Raji (cell line): ENCODE measurements around the gene ARHGAP10.

Source experiments
- POLR2A ChIP-seq: IDR thresholded peaks from 2 replicates; pipeline ENCODE4 v1.6.1; 2011; ENCODE audit warnings: low read depth, low read length, control low read depth; ENCODE audit not compliant: insufficient read depth

The ARHGAP10 gene

DNA sequence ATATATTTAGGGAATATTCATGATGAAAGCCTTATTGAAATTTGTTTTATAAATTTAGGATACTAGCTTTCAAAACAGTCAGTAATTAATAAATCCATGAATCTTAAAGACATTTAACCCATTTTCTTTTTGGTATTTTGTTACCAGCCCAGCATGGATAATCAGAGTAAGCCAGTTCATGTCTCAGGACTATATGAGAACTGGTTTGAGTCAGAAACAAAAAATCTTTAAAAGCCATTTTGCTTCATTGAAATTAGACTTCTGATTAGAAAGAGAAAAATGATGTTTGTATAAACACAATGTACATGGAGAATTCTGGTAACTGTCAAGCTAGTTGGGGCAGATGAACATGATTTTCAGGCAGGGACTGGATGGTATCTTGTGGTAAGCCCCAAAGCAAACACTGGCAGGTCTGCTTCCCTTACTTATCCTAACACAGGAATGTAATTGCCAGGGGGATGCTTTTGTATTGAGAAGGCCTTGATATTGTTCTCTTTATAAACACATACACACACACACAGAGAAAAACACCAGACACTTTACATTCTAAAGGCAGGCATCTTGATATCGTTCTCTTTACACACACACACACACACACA lies 9.4 kb downstream of the ARHGAP10 start:
- TF ChIP-seq POLR2A, result no peak

DNA sequence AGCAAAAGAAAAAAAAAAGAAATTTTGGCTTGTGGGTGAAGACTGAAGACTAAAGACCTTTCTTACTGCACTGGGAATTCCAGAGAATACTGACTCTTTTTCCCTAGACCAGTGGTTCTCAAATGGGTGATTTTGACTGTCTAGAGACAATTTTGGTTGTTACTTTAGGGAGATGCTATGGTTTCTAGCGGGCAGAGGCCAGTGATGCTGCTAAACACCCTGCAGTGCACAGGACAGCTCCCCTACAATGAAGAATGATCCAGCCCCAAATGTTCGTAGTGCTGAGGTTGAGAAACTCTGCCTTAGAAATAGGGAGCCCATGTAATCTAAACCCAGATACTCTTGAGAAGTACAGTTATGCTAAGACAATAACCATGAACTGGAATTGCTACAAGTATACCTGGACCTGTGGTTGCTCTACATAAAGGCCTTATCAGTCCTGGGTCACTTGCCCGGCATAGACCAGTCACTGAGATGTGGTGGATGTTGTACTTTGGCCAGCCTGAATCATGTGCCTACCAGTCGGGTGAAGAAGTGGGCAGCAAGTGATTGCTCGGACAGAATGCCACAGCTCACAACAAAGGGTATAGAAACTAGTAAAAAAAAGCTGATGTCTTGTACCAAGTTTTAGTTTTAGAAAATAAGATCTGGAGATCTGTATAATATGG lies 16.0 kb downstream of the ARHGAP10 start:
- no peak for TF ChIP-seq POLR2A

DNA sequence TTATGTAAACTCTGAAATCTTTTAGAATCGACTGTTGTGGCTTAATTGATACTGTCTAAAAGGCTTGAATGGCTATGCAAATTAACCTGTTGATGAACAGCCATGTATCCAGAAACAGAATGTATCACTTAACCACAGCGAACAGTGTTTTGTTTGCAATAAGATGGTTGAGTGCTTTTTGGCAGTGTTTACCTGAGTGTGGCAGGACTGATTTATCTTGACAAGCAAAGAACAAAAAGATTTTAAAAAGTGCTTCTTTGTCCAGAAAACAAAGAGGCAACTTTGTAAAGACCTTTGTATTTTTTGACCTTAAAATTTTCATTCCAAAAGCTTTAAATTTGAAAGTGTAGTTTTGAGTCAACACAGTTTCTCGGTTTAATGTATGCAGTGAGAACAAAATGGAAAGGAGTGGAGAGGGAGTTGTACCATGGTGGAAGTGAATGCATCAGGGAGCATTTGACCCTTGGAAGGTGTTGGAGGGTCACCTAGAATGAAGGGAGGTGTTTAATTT lies 18.0 kb downstream of the ARHGAP10 start:
- no peak for TF ChIP-seq POLR2A

DNA sequence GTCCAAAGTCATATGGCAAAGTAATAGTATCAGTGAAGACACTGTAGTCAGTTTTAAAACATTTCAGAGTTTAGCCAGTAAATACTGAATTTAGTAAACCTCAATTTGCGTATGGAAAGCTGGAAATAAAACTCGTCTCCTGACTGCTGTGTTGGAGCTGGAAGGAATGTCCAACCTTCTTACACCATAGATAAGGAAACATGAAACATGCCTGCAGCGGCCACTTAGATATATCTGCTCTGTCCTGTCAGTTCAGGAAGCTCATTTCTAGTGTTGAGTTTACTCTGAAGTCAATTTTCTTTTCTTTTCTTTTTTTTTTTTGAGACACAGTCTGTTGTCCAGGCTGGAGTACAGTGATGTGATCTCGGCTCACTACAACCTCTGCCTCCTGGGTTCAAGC lies 21.2 kb downstream of the ARHGAP10 start:
- TF ChIP-seq POLR2A, result no peak

DNA sequence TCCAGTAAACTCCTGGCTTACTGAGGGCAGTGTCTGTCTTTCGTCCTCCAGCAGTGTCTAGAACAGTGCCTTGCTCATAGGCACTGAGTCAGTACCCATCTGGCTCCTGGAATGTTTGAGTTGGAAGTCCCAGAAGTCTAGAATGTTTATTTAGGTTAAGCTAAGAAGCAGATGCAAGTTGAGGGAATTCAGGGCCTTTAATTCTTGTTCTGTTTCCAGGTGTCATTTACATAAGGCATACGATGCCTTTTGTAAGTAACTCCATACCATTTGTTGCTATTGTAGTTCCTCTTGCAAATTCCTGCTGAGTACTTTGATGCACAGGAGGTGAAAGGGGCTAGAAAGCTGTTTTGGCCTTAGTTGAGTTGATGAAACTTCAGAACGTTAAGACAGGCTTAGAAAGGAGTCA lies 22.2 kb downstream of the ARHGAP10 start:
- TF ChIP-seq POLR2A, result no peak

DNA sequence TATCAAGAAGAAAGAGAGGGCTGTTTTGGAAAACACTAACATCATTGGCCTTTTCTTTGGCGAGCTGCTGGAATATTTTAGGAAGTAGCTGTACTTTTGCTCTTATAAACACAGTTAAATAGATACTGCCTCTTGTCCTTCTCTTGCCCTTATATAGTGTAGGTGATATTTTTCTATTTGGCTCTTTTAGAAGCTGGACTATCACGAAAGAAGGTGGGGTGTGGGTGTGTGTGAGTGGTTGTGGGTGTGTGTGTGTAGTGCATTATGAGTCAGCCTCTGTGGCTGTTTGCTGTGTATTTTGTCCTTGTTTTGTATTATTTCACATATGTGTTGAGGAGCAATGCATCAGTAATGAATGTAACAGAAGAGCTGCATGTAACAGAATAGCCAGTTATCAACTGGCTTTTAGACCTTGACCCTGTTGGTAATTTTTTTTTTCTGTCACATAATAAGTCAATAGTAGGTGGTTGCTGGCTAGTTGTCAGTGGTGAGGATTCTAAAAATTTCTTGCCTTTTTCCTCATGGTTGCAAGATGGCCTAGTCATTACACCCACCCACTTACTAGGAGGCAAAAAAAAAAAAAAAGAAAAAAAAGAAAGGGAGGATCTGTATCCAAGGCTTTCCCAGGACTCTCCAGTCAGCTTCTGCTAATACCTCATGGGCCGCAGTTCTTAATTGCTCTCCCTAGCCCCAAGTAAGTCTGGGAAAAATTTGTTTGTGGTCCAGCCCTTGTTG lies 23.8 kb downstream of the ARHGAP10 start:
- TF ChIP-seq POLR2A, result no peak

DNA sequence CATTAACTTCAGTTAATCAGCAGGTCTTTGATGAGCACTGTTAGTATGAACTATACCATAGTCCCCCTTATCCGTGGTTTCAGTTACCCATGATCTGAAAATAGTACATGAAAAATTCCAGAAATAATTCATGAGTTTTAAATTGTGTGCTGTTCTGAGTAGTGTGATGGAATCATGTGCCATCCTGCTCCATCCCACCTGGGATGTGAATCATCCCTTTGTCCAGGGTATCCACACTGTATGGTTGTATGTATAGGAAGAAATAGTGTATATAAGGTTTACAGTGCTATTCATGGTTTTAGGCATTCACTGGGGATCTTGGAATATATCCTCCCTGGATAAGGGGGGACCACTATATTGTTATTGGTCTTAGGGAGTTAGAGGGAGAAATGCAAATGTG lies 24.5 kb downstream of the ARHGAP10 start:
- TF ChIP-seq POLR2A, result no peak

DNA sequence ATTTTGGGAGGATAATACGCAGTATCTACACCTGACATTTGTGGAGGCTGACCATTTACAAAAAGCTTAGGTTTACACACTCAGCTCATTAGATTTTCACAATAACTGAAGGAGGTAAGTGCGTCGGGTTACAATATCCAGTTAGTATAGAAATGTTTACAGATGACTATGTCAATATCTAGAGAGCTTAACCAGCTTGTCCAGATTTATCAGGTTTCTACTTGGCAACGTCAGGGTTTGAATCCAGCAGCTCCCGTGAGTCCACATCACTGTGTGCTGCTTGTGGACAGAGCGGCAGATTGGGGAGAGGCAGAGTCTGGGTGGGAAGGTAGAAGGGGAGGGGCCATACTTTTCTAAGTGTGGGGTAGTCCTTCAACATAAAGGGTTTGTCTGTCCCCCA lies 28.3 kb downstream of the ARHGAP10 start:
- no peak for TF ChIP-seq POLR2A

DNA sequence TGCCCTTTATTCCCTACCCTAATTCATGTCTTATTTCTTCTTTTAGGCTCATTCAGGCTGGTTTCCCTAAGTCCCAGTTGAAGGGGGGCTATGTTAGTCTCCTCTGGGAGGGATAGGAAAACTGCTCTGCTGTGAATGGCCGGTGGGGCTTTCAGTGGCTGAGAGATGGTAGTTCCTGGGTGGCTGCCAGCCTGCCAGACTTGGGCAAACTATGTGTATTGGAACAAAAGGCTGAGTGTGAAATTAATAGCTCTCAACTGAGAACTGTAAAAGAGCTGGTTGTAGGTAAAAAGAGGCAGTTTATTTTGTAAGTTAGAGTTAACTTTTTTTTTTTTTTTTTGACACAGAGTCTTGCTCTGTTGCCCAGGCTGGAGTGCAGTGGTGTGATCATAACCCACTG lies 28.8 kb downstream of the ARHGAP10 start:
- TF ChIP-seq POLR2A, result no peak

DNA sequence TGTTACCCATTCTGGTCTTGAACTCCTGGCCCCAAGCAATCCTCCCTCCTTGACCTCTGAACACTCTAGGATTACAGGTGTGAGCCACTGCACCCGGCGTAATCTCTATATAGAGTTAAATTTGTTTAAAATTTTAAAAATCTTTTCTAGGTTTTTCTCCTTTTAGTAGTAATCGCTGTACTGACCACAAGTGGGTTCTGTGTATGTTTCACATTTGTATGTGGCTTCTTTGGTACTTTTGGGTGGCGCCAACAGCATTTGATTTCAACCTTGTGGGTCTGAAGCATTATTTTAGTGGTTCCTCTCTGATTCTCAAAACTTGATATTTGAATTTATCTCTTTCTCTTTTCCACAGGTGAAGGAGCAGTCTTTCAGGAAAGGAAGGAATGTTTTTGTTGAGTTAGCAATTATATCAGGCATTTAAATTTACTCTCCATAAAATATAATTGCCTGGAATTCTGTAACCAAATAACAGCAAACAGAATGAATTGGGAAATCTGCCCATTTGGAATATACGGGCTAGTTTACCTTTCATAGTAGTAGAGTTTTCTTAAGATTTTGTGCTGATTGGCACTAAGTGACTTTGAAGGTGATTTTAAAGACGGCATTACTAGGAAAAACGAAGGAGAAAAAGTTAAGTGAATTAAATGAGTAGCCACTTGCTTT lies 29.5 kb downstream of the ARHGAP10 start:
- TF ChIP-seq POLR2A, result no peak

DNA sequence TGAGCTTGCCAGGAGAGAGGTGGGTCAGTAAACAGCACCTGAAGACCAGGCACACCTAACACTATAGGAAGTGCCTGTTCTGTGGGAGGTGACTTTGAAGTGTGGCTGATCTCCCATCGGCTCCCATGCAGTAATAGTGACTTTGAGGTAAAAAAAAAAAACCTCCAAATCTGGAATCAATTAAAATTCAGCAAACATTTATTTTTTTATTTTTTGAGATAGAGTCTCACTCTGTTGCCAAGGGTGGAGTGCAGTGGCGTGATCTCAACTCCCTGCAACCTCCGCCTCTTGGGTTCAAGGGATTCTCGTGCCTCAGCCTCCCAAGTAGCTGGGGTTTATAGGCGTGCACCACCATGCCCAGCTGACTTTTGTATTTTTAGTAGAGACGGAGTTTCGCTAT lies 32.4 kb downstream of the ARHGAP10 start:
- no peak for TF ChIP-seq POLR2A

DNA sequence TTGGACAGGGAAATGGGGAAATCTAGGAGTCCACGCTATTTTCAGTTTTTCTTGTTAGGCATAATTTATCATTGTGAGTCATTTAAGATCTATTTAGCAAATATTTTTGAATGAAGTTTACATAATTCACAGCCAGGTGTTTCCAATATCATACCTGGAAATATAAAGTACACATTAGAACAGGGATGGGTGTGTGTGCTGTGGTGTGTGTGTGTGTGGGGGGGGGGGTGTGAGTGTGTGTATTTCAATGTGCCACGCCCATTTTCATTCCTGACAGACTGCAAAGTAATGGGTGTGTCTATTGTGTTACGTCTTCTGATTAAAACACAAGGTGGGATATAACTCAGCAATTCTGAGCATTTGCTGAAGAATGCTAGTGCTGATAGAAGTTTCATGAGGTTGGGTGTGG lies 33.2 kb downstream of the ARHGAP10 start:
- no peak for TF ChIP-seq POLR2A

DNA sequence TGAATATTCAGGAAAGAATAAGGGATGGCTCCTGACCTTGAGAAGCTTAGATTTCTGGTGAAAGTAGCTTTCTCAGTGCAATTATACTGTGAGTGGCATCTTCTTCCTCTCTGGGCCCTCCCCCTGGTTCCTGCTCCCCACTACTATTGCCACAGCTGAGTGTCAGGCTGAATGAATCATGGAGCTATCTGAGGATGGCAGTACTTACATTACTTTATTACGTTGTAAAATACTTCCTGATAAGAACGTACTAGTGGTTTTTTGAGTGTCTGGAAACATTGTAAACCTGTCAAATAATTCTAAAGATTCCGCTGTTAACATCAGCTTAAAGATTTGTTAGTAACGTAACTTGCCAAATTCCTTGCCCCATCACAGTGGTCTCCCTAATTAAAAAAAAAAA lies 36.2 kb downstream of the ARHGAP10 start:
- no peak for TF ChIP-seq POLR2A

DNA sequence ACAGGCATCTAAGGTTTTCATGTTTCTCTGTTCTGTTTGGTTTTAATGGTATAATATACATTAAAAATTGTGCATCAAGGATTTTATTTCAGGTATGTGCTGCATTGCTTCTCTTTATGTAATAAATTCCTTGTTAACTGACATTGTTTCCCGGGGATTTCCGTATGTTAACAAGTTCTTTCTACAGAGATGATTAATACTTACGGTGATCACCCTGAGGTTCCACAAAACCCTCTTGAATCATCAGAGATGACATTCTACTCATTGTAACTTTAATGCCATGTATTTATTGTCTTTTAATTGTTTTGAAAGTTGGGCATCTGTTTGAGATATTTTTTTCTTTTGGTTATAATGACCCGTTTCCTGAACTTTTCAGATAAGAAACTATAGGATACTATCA lies 37.5 kb downstream of the ARHGAP10 start:
- no peak for TF ChIP-seq POLR2A

DNA sequence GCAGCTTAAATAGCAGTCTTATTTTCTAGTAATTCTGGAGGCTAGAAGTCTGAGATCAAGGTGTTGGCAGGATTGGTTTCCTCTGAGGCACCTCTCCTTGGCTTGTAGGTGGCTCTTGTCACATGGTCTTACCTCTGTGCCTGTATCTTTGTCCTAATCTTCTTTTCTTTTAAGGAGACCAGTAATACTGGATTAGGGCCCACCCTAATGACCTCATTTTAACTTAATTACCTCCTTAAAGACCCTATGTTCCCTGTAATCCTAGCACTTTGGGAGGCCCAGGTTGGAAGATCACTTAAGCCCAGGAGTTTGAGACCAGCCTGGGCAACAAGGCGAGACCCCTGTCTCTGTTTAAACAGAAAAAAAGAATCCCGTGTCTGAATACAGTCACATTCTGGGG lies 38.9 kb downstream of the ARHGAP10 start:
- TF ChIP-seq POLR2A, result no peak

DNA sequence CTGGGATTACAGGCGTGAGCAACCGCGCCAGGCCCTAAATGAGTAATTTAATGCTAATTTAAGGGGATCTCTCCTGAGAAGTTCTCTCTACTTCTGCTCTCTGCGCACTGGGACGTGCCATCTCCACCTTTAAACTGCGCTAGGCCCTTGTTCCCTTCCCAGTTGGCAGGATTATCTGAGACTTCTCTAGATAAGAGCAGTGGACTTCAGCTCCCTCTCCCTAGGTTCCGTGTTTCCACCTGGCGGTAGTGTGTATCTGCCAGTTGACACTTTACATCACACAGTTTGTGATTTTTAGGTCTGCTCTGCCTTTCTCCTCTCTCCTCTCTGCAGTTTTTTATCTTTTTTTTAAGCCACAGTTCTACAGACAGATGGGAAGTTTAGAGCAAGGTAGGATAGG lies 40.2 kb downstream of the ARHGAP10 start:
- TF ChIP-seq POLR2A, result no peak
